BE2C (cell line): ENCODE data around the gene ACSL1.

ENCODE experiments used
- DNase-seq: peaks from one replicate; pipeline ENCODE4 v3.0.0-alpha.2; 2020
- H3K27me3 ChIP-seq: fragments of 250-450 bp; sonication (Bioruptor Pico); 2 replicates; pipeline ENCODE4 v1.5.1; 2020; ENCODE audit warnings: mild to moderate bottlenecking
- H3K36me3 ChIP-seq: fragments of 250-450 bp; sonication (Bioruptor Pico); 2 replicates; pipeline ENCODE4 v1.5.1; 2020; ENCODE audit warnings: mild to moderate bottlenecking
- H3K4me1 ChIP-seq: fragments of 250-450 bp; sonication (Bioruptor Pico); 2 replicates; pipeline ENCODE4 v1.5.1; 2020
- H3K4me3 ChIP-seq: 2 replicates; pipeline ENCODE4 v1.5.1; 2011; ENCODE audit warnings: low read depth, low read length
- H3K9me3 ChIP-seq: fragments of 250-450 bp; sonication (Bioruptor Pico); 2 replicates; pipeline ENCODE4 v1.5.1; 2020
- CTCF ChIP-seq: IDR thresholded peaks from 2 replicates; pipeline ENCODE4 v1.5.1; 2012; ENCODE audit warnings: mild to moderate bottlenecking, low read depth, low read length

ACSL1 gene

GRCh38 chr4:184817494-184818215 is 8.1 kb downstream of the ACSL1 start:
- no peaks in the 10 kb centered on the region for H3K9me3 ChIP-seq
- no peak for TF ChIP-seq CTCF
- no peaks in the 10 kb centered on the region for H3K27me3 ChIP-seq
- no peaks in the 10 kb centered on the region for H3K36me3 ChIP-seq
- no peaks in the 10 kb centered on the region for H3K4me1 ChIP-seq
- no peak for DNase-seq
- no peak overlapping the region for H3K4me3 ChIP-seq

GRCh38 chr4:184816962-184817361 is 8.8 kb downstream of the ACSL1 start:
- Histone ChIP-seq H3K4me3 (no peak overlapping the region), H3K36me3 (no peaks in the 10 kb centered on the region), H3K4me1 (no peaks in the 10 kb centered on the region), H3K9me3 (no peaks in the 10 kb centered on the region), H3K27me3 (no peaks in the 10 kb centered on the region)
- DNase-seq, result no peak
- no peak for TF ChIP-seq CTCF

- no peaks in the 10 kb centered on the region for H3K27me3 ChIP-seq
- peak; percentile 81 for DNase-seq
- no peaks in the 10 kb centered on the region for H3K4me1 ChIP-seq
- TF ChIP-seq CTCF, result no peak
- H3K9me3 ChIP-seq, result no peaks in the 10 kb centered on the region
- no peak overlapping the region; the same call in 1 of the 2 replicates for H3K4me3 ChIP-seq
- no peaks in the 10 kb centered on the region for H3K36me3 ChIP-seq
These were observed 10.5 kb downstream of the ACSL1 start for GRCh38 chr4:184815046-184815877.

- no peak for TF ChIP-seq CTCF
- Histone ChIP-seq H3K4me3 (no peak overlapping the region; the same call in 1 of the 2 replicates), H3K27me3 (no peaks in the 10 kb centered on the region), H3K9me3 (no peaks in the 10 kb centered on the region), H3K36me3 (no peaks in the 10 kb centered on the region), H3K4me1 (no peaks in the 10 kb centered on the region)
- no peak for DNase-seq
These were observed 11.1 kb downstream of the ACSL1 start for GRCh38 chr4:184814686-184815045.

GRCh38 chr4:184812651-184813181 is 13.1 kb downstream of the ACSL1 start:
- Histone ChIP-seq H3K36me3 (no peaks in the 10 kb centered on the region), H3K4me3 (no peak overlapping the region), H3K9me3 (no peaks in the 10 kb centered on the region), H3K27me3 (no peaks in the 10 kb centered on the region), H3K4me1 (no peaks in the 10 kb centered on the region; the same call in 1 of the 2 replicates)
- no peak for DNase-seq
- no peak for TF ChIP-seq CTCF

GRCh38 chr4:184812199-184812542 is 13.6 kb downstream of the ACSL1 start:
- no peak overlapping the region for H3K4me3 ChIP-seq
- H3K27me3 ChIP-seq, result no peaks in the 10 kb centered on the region
- H3K4me1 ChIP-seq, result no peaks in the 10 kb centered on the region; the same call in 1 of the 2 replicates
- no peaks in the 10 kb centered on the region for H3K36me3 ChIP-seq
- DNase-seq, result no peak
- TF ChIP-seq CTCF, result no peak
- H3K9me3 ChIP-seq, result no peaks in the 10 kb centered on the region
